ENCODE results near the gene LSM14A. TPM values are rescaled to one million over a fixed set of nuclear protein-coding genes. Genes with fewer than 3 reads are reported as not detected.
"Not testable (repeated sequence)": the region's sequence is repeated elsewhere in the genome, so short reads cannot be mapped to it uniquely, and the experiment has no call there.

The LSM14A gene
- total and polyA plus RNA-seq, 9 of the 15 experiments (the other 6 are each of a cell fraction or from before 2014, with no cell fraction given): 19.5 to 150 (median 95.1) TPM

- 47% methylated on average over 1 of the region's 2 CpGs for WGBS (ENCODE audit: insufficient coverage, low coverage, missing lambda C conversion rate)
- H3K4me1 ChIP-seq (replicated peaks in 1 of 2; ENCODE audit: control insufficient read depth in 2 of 2, insufficient read depth in 2 of 2, low read length in 2 of 2): peaks cover 10 to 13% of the 10 kb centered on the region in 2 experiments
- BruUV-seq (replicated peaks); H3K79me2 ChIP-seq (ENCODE audit: control insufficient read depth, insufficient read depth, low read length); H3K9ac ChIP-seq (ENCODE audit: insufficient read depth in 1 of 2, low read depth in 2 of 2, low read length in 2 of 2); H3K27ac ChIP-seq (ENCODE audit: extremely low read depth, low read depth, low read length); FAIRE-seq; ATAC-seq; H3K9me3 ChIP-seq (replicated peaks; ENCODE audit: control insufficient read depth, insufficient read depth, low read depth, low read length); H3K36me3 ChIP-seq (ENCODE audit: control insufficient read depth, insufficient read depth, low read length); H3K27me3 ChIP-seq (ENCODE audit: control insufficient read depth in 2 of 2, insufficient read depth in 2 of 2, low read length in 2 of 2); H2AFZ ChIP-seq (ENCODE audit: low read depth, low read length); DNase-seq (ENCODE audit: extremely low read depth in 1 of 4, low spot score in 3 of 4); intact Hi-C loops (cut with micrococcal nuclease); H3K9me1 ChIP-seq (ENCODE audit: control insufficient read depth, insufficient read depth, low read length); H3K4me3 ChIP-seq; in situ Hi-C loops (cut with MboI); H4K20me1 ChIP-seq (replicated peaks; ENCODE audit: control insufficient read depth, insufficient read depth, low read length); POLR2A ChIA-PET; H3K4me2 ChIP-seq (ENCODE audit: insufficient read depth, low read length): not testable (repeated sequence)
- peak; percentile 23; the same call in 1 of the 2 replicates for TF ChIP-seq SPI1 (IDR thresholded peaks at IDR 0.05; ENCODE audit: borderline replicate concordance, low read depth, low read length)
- CTCF ChIA-PET (ENCODE audit: low intra/inter-chr PET ratio): interaction anchor here (0.6 kb wide), 1 partner anchor 45 kb away, joined by 4 read pairs; no protein-coding TSS in a partner anchor
Measured at GRCh38 chr19:34161902-34162301, 10.4 kb upstream of the LSM14A start.

- ATAC-seq: peak; percentile 75
- DNase-seq (ENCODE audit: extremely low read depth in 1 of 4, low spot score in 3 of 4): peak in 2 of 4 experiments; percentile 41 to 56
- Histone ChIP-seq H3K4me3 (no peak overlapping the region), H3K9me1 (ENCODE audit: control insufficient read depth, insufficient read depth, low read length) (no peaks in the 10 kb centered on the region), H3K36me3 (ENCODE audit: control insufficient read depth, insufficient read depth, low read length) (no peaks in the 10 kb centered on the region), H3K27ac (ENCODE audit: extremely low read depth, low read depth, low read length) (peak overlapping the region; percentile 63; the same call in 2 of the 3 replicates), H3K9me3 (replicated peaks; ENCODE audit: control insufficient read depth, insufficient read depth, low read depth, low read length) (no peaks in the 10 kb centered on the region), H3K4me2 (ENCODE audit: insufficient read depth, low read length) (no peak overlapping the region), H3K79me2 (ENCODE audit: control insufficient read depth, insufficient read depth, low read length) (no peaks in the 10 kb centered on the region), H4K20me1 (replicated peaks; ENCODE audit: control insufficient read depth, insufficient read depth, low read length) (no peaks in the 10 kb centered on the region), H3K27me3 (ENCODE audit: control insufficient read depth in 2 of 2, insufficient read depth in 2 of 2, low read length in 2 of 2) (no peaks in the 10 kb centered on the region), H3K9ac (ENCODE audit: insufficient read depth in 1 of 2, low read depth in 2 of 2, low read length in 2 of 2) (no peak overlapping the region), H3K4me1 (replicated peaks in 1 of 2; ENCODE audit: control insufficient read depth in 2 of 2, insufficient read depth in 2 of 2, low read length in 2 of 2) (peaks cover 10 to 16% of the 10 kb centered on the region in 2 experiments), H2AFZ (ENCODE audit: low read depth, low read length) (peak overlapping the region; percentile 96)
- no TSS peak for BruUV-seq (replicated peaks)
- ChIA-PET POLR2A (no interaction called here), CTCF (ENCODE audit: low intra/inter-chr PET ratio) (interaction anchor here (0.6 kb wide), 1 partner anchor 14 kb away, joined by 4 read pairs; no protein-coding TSS in a partner anchor)
- 18% methylated on average over 8 of the region's 8 CpGs for WGBS (ENCODE audit: insufficient coverage, low coverage, missing lambda C conversion rate)
- intact Hi-C loops (cut with micrococcal nuclease) (no loop called here), in situ Hi-C loops (cut with MboI) (no loop called here)
- peak; percentile 32 for FAIRE-seq
- TF ChIP-seq SPI1 (IDR thresholded peaks at IDR 0.05; ENCODE audit: borderline replicate concordance, low read depth, low read length): peak; percentile 53; the same call in 1 of the 2 replicates
- TF ChIP-seq ZNF41 (CRISPR knock-in tag; conservative IDR thresholded peaks at IDR 0.05): no peak
- peak; percentile 46; the same call in 1 of the 2 replicates for TF ChIP-seq KLF13 (tag; IDR thresholded peaks at IDR 0.05; ENCODE audit: borderline replicate concordance, low read depth)
- TF ChIP-seq RBM39 (optimal IDR thresholded peaks at IDR 0.05; ENCODE audit: low read depth, low read length): no peak
- TF ChIP-seq HOXB6 (CRISPR knock-in tag; IDR thresholded peaks at IDR 0.05; ENCODE audit: borderline replicate concordance): no peak
- TF ChIP-seq HEY1 (CRISPR knock-in tag; IDR thresholded peaks at IDR 0.05; ENCODE audit: borderline replicate concordance): no peak
- TF ChIP-seq SMARCA4 (IDR thresholded peaks at IDR 0.05): no peak
- TF ChIP-seq SRSF3 (IDR thresholded peaks at IDR 0.05; ENCODE audit: insufficient read depth, low read length): no peak
- peak; percentile 34; the same call in 1 of the 2 replicates for TF ChIP-seq SMARCA5 (IDR thresholded peaks at IDR 0.05)
- no peak for TF ChIP-seq BDP1 (IDR thresholded peaks at IDR 0.05; ENCODE audit: insufficient read depth, insufficient read length)
- 0 out of 2 replicates have a peak, but pooled peaks have one; percentile 20 for TF ChIP-seq STAT5A (IDR thresholded peaks at IDR 0.05; ENCODE audit: borderline replicate concordance, low read length)
- no peak for TF ChIP-seq SMAD3 (CRISPR knock-in tag; conservative IDR thresholded peaks at IDR 0.05)
- peak; percentile 23; the same call in 1 of the 2 replicates for TF ChIP-seq ZNF143 (CRISPR knock-in tag; IDR thresholded peaks at IDR 0.05)
- no peak for TF ChIP-seq TAL1 (IDR thresholded peaks at IDR 0.05)
Measured at GRCh38 chr19:34165295-34165738, 7.0 kb upstream of the LSM14A start.

Data from K562 (cell line).